Activated CD4-positive, alpha-beta T cell treated with anti-CD3 and anti-CD28 coated beads for 48 hours (primary cell): ENCODE results near the gene HCN4.
"Not testable (repeated sequence)": the region's sequence is repeated elsewhere in the genome, so short reads cannot be mapped to it uniquely, and the experiment has no call there.

Experiments used
- DNase-seq: peaks from one replicate; pipeline ENCODE4 v3.0.0-alpha.2; 2020

Gene HCN4

DNA sequence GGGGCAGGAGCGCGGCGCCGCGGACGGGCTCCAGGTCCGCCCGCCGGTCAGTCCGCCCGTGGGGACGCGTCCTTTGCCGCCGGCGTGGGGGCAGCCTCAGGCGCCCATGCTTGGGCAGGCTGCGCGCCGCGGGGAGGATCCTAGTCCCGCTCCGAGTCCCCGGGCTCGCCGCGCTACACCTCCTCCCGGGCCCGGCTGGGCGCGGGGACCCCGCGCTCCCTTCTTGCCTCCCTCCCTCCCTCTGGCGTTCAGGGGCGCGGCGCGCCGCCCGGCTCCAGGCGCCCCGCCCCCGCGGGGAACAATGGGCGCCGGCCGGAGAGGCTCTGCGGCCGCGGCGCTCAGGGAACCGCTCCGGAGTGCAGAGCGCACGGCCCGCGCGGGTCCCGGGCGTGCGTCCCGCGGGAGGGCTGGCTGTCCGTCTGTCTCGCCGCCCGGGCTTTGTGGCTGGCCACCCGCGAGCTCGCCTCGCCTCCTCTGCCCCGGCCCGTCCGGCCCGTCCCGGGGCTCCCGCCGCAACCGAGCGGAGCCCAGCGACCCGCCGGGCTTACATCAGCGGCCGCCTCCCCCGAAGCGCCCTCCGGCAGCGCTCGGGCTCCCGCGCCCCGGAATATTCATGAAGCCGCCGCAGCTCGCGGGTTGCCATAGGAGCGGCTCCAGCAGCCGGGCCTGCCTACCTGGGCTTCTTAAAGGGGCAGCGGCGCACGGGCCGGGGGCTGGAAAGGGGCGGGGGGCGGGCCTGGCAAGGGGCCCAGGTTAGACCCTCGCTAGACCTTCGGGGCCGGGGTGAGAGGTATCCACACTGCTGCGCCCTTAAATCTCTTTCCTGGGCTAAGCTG lies at the start of gene HCN4:
HCN4 (minus strand) TSS at position 658 of the 836 bp plus-strand sequence. CDS start 688 bp downstream, outside the sequence.
- DNase-seq = no peak

GRCh38 chr15:73414876-73415275 lies 46.1 kb upstream of the HCN4 start:
- no peak for DNase-seq

DNA sequence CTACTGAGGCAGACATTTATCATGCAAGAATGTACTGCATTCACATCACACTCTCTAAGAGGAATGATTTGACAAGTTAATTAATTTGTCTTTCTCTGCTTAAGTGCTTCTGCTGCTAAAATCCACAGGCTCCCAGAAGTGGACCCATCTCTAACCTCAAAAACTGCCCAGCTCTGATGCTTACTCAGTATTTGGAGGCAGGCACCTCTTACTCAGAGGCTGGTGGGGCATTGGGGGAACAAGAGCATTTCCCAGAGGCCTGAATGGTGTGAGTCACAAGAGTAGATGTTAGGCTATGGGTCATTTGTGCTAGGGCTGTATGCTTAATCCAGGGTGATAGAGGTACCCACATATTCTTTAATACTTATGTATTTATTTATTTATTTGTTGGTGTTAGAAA lies 34.4 kb upstream of the HCN4 start:
- no peak for DNase-seq

GRCh38 chr15:73400222-73400621 lies 31.5 kb upstream of the HCN4 start:
- not testable (repeated sequence) for DNase-seq

- DNase-seq = no peak
Measured at GRCh38 chr15:73398861-73399260, 30.1 kb upstream of the HCN4 start.

DNA sequence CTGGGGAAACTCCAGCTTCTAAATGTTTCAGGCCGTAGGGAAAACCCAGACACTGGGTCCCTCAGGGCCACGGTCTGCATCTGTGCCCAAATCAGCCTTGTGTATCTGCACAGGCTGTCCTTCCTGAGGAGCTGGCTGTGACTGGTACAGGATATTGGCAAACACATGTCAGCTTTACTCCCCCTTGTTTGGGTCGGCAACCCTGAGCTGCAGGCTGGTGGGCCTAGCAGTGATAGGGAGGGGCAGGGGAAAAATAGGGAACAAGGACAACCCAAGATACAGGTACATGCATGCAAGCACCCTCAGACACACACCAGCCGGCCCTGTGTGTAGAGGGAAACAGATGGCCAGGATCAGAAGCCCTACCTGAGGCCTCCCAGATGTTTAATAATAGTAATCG lies 28.7 kb upstream of the HCN4 start:
- no peak for DNase-seq

GRCh38 chr15:73395671-73396070 lies 26.9 kb upstream of the HCN4 start:
- DNase-seq = no peak

- no peak for DNase-seq
Measured at GRCh38 chr15:73394782-73395181, 26.0 kb upstream of the HCN4 start.

DNA sequence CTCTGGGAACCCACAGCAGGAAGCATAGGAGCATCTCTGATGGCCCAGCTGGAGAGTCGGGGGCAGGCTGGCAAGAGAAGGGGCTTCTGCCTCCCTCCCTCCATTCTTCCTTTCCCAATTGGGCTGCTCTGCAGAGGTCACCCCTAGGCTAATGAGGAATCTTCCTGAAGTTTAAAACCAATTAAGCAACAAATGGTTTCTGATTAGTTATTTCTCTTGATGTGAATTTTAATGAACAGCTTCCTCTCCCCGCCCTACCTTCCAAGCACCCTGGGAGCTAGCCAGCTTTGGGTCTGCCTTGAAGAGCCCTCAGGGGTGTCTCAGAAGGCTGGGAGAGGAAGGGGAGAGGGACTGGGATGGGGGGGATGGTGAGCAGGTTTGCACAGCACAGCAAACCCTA lies 24.6 kb upstream of the HCN4 start:
- no peak for DNase-seq

GRCh38 chr15:73392025-73392424 lies 23.3 kb upstream of the HCN4 start:
- no peak for DNase-seq

- no peak for DNase-seq
Measured at GRCh38 chr15:73391128-73391872, 22.5 kb upstream of the HCN4 start.

DNA sequence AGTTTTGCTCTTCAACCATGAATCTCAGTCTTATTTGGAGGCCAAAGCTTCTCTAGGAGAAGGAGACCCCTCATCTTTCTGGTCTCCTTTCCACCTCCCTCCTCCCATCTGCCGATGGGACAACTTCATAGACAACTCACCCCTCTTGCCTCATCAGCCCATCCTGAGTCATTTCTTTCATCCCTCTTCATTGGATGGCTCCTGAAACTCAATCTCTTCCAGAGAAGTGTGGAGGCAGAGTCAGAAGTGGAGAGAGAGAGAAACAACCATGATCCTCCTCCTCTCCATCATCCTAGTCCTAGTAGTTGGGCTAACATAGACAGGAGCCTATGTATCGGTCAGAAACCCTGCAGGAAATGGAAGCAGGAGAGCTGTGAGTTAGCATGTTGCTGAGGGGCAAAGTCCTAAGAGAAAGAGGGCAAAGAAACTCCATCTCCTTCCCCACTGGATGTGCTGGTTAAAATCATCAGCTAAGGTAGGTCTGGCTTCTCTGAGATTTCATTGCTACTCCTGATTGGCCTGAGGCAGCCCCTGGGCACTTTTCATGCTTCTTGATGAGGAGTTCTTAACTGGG lies 21.3 kb upstream of the HCN4 start:
- no peak for DNase-seq

DNA sequence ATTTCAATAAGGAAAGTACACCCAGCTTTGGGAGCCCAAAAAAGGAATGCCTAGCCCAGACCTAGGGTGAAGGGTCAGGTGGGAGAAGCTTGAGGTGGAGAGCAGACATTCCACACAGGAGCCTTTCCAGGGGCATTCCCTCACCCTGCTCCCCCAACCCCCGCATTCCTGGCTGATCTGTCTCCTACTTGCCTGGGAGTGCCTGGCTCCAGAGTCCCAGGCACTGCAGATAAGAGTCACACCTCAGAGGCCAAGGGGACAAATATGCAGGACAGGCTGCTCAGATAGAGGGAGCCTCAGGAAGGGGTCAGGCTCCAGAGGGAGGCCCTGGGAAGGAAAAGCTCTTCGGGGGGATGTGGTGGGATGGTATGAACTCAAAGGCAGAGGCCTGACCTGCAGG lies 20.8 kb upstream of the HCN4 start:
- no peak for DNase-seq

DNA sequence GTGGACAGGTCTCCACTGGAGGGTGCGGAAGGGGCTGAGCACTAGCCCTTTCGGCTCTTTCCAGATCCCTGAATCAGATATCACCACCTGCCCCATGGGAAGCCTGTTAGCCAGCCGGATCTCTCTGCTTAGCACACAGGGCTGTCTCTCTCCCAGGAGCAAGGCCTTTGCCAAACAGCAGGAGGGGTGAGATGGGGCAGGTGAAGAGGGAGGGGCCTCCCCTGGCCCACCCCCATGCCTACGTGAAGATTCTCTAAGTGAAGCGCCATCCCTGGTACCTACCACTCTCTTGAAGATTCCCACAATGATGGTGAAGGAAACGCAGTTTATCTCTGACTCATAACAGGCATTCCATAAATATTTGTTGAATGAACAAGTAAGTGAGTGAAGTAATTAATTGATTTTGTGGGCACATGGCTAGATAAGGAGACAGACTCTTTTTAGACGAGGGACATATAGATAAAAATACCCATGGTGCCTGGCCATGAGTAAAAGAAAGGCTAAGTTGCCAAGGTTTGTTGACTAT lies 19.6 kb upstream of the HCN4 start:
- no peak for DNase-seq

GRCh38 chr15:73387507-73388255 lies 18.9 kb upstream of the HCN4 start:
- DNase-seq = no peak

DNA sequence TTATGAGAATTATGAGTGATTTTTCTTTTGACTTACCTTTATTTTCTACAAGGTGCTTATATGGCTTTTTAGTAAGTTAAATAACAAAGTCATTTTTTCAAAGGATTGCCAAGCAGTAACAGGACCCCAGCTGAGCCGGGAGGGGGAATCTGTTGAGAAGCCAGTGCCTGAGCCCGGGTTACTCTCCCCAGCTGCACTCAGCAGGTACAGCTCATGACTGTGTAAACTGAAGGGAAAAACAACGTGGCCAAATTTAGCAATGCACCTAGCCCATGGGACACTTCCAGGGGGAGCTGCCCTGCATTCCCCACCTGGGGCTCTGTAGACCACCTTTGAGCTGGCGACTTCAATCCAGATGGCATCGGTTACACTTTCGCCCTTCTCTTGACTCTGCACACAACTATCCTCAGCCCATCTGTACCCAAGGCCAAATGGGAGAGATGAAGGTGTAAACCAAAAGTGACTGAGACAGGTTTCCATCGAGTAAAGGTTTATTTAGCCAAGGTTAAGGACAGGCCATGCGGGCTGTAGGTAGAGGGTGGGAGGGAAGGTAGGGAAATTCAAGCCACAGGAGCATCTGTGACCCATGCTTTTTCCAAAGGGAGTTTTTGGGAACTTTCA lies 18.2 kb upstream of the HCN4 start:
- no peak for DNase-seq

DNA sequence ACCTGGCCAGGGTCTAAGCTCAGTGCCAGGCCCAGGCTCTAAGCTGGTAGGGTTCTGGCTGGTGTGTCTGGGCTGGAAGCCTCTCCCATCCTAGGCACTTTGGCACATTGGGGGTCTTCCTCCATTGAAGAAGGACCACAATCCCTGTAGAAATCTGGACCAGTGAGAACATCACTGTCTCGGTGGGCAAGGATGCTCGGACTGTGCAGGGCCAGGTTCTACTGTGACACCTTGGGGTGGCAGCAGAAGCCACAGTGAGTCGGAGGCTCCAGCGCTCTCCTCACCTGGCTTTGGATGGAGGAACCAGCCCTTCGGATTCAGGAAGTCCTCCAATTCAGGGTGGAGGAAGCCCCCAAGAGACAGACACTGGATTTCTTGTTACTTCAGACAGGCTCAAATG lies 17.5 kb upstream of the HCN4 start:
- DNase-seq = no peak

DNA sequence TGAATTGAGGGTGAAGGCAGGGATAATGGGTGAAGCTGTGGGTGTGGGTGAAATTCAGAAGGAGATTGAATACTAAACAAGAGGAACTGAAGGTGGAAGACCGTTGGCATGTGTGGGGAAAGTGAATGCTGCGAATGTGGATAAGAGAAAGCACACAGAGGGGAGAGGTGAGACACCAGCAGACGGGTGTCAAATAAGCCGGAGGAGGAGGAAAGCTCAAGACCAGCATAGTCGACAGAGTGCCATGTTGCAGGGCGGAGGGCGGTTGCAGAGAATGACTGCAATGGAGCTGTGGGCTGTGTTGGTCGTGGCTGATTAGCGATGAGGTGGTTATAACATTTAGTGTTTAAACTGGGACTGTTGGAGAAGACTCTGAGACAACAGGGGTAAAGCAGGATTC lies 16.4 kb upstream of the HCN4 start:
- no peak for DNase-seq

GRCh38 chr15:73383310-73384189 lies 14.8 kb upstream of the HCN4 start:
- DNase-seq = no peak

- no peak for DNase-seq
Measured at GRCh38 chr15:73382115-73382514, 13.4 kb upstream of the HCN4 start.

GRCh38 chr15:73380661-73381060 lies 11.9 kb upstream of the HCN4 start:
- DNase-seq = no peak
